Bronchial epithelial cell (primary cell): ENCODE data around the gene NUDT22. TPM values are rescaled to one million over a fixed set of nuclear protein-coding genes. Genes with fewer than 3 reads are reported as not detected.

Experiments used
- DNase-seq: peaks from one replicate; pipeline ENCODE4 v3.0.0-alpha.2; 2010; ENCODE audit warnings: low read depth
- FAIRE-seq: peaks from 2 replicates; lab custom pipeline; 2011; peaks lifted over from hg19 to GRCh38; lab: Jason Lieb, UNC
- H3K27me3 ChIP-seq: 2 replicates; pipeline ENCODE4 v1.5.1; 2011; ENCODE audit warnings: low read length; ENCODE audit not compliant: control insufficient read depth, insufficient read depth
- H3K36me3 ChIP-seq: 2 replicates; pipeline ENCODE4 v1.5.1; 2011; ENCODE audit warnings: low read length; ENCODE audit not compliant: control insufficient read depth, insufficient read depth
- H3K4me3 ChIP-seq: 2 replicates; pipeline ENCODE4 v1.5.1; 2011; ENCODE audit warnings: mild to moderate bottlenecking, low read depth, low read length, control low read depth
- CTCF ChIP-seq: IDR thresholded peaks from 2 replicates; pipeline ENCODE4 v1.5.1; 2011; ENCODE audit warnings: mild to moderate bottlenecking, moderate library complexity, low read length, control low read depth, inconsistent platforms; ENCODE audit not compliant: insufficient read depth, severe bottlenecking
- total RNA-seq: library from RNA; depleted of rRNA; stranded (reverse); fragments of >200 nt; gene quantifications from 2 replicates; pipeline ENCODE4 v1.2.1, GENCODE V29; 2014

The NUDT22 gene
- total RNA-seq, 1 donor from 2014 or later = 57.9 TPM

GRCh38 chr11:64251753-64252002, 25.6 kb downstream of the NUDT22 start:
- Histone ChIP-seq H3K4me3 (peak overlapping the region; percentile 83), H3K27me3 (no peaks in the 10 kb centered on the region), H3K36me3 (peaks cover 23% of the 10 kb centered on the region)
- no peak for TF ChIP-seq CTCF
- DNase-seq (no peak), FAIRE-seq (no peak)

- FAIRE-seq = no peak
- peak; percentile 49 for DNase-seq
- H3K4me3 ChIP-seq = peak overlapping the region; percentile 83
These were observed 26.2 kb downstream of the NUDT22 start for GRCh38 chr11:64252003-64252872.

GRCh38 chr11:64253043-64253442, 27.0 kb downstream of the NUDT22 start:
- Histone ChIP-seq H3K36me3 (peaks cover 26% of the 10 kb centered on the region), H3K27me3 (no peaks in the 10 kb centered on the region), H3K4me3 (no peak overlapping the region)
- TF ChIP-seq CTCF = no peak
- DNase-seq (no peak), FAIRE-seq (no peak)

More at GRCh38 chr11:64252003-64252872, 26.2 kb downstream of the NUDT22 start:
- TF ChIP-seq CTCF = peak; percentile 49
- Histone ChIP-seq H3K27me3 (no peaks in the 10 kb centered on the region), H3K36me3 (peaks cover 26% of the 10 kb centered on the region)

GRCh38 chr11:64253481-64253880, 27.4 kb downstream of the NUDT22 start:
- no peak for FAIRE-seq
- DNase-seq = no peak
- no peak overlapping the region for H3K4me3 ChIP-seq
- H3K36me3 ChIP-seq = peaks cover 30% of the 10 kb centered on the region
- no peaks in the 10 kb centered on the region for H3K27me3 ChIP-seq
- TF ChIP-seq CTCF = no peak

GRCh38 chr11:64254326-64254725, 28.3 kb downstream of the NUDT22 start:
- peaks cover 39% of the 10 kb centered on the region for H3K36me3 ChIP-seq
- FAIRE-seq (no peak), DNase-seq (no peak)

More at GRCh38 chr11:64254326-64254725, 28.3 kb downstream of the NUDT22 start:
- Histone ChIP-seq H3K4me3 (no peak overlapping the region), H3K27me3 (no peaks in the 10 kb centered on the region)
- TF ChIP-seq CTCF = no peak
